H54 (cell line): Measurements from ENCODE around the gene FGFR1OP2.
"Not testable (repeated sequence)": the region's sequence is repeated elsewhere in the genome, so short reads cannot be mapped to it uniquely, and the experiment has no call there.

ENCODE experiments used
- DNase-seq: peaks from one replicate; pipeline ENCODE4 v3.0.0; 2011; ENCODE audit warnings: low spot score, mixed read lengths; ENCODE audit not compliant: insufficient read length
- FAIRE-seq: peaks from 3 replicates; lab custom pipeline; 2011; peaks lifted over from hg19 to GRCh38; lab: Jason Lieb, UNC
- POLR2A ChIP-seq: IDR thresholded peaks from 2 replicates; pipeline ENCODE4 v1.6.1; 2011; ENCODE audit warnings: low read depth, mild to moderate bottlenecking, low read length

The FGFR1OP2 gene

GRCh38 chr12:26935636-26936378 is 2.5 kb upstream of the FGFR1OP2 start:
- TF ChIP-seq POLR2A, result no peak
- FAIRE-seq, result no peak
- no peak for DNase-seq

GRCh38 chr12:26936559-26937442 is 1.5 kb upstream of the FGFR1OP2 start:
- TF ChIP-seq POLR2A, result no peak
- peak; percentile 48 for FAIRE-seq
- no peak for DNase-seq

- no peak for TF ChIP-seq POLR2A
- FAIRE-seq, result no peak
- DNase-seq, result no peak
Measured at GRCh38 chr12:26937443-26937862, 817 bp upstream of the FGFR1OP2 start.

- no peak for FAIRE-seq
- DNase-seq, result peak; percentile 4
- no peak for TF ChIP-seq POLR2A
Measured at GRCh38 chr12:26938701-26939062, 412 bp downstream of the FGFR1OP2 start.

- no peak for TF ChIP-seq POLR2A
- peak; percentile 75 for FAIRE-seq
- DNase-seq, result no peak
Measured at GRCh38 chr12:26939192-26939832, 1.0 kb downstream of the FGFR1OP2 start.

GRCh38 chr12:26939953-26940352 is 1.7 kb downstream of the FGFR1OP2 start:
- FAIRE-seq, result no peak
- no peak for TF ChIP-seq POLR2A
- no peak for DNase-seq

- no peak for DNase-seq
- no peak for TF ChIP-seq POLR2A
- no peak for FAIRE-seq
Measured at GRCh38 chr12:26940516-26941214, 2.4 kb downstream of the FGFR1OP2 start.

- no peak for FAIRE-seq
- no peak for TF ChIP-seq POLR2A
Measured at GRCh38 chr12:26941215-26941594, 2.9 kb downstream of the FGFR1OP2 start.

GRCh38 chr12:26948309-26948708 is 10.0 kb downstream of the FGFR1OP2 start:
- no peak for DNase-seq
- TF ChIP-seq POLR2A, result no peak
- no peak for FAIRE-seq

More at GRCh38 chr12:26941215-26941594, 2.9 kb downstream of the FGFR1OP2 start:
- DNase-seq, result no peak

GRCh38 chr12:26953447-26953846 is 15.2 kb downstream of the FGFR1OP2 start:
- DNase-seq, result no peak
- TF ChIP-seq POLR2A, result no peak
- FAIRE-seq, result no peak

- TF ChIP-seq POLR2A, result no peak
- no peak for FAIRE-seq
- DNase-seq, result no peak
Measured at GRCh38 chr12:26954027-26954426, 15.8 kb downstream of the FGFR1OP2 start.

- not testable (repeated sequence) for FAIRE-seq, DNase-seq
Measured at GRCh38 chr12:26961391-26961790, 23.1 kb downstream of the FGFR1OP2 start.

- FAIRE-seq (no peak), DNase-seq (no peak)
- TF ChIP-seq POLR2A, result no peak
Measured at GRCh38 chr12:26961803-26962202, 23.5 kb downstream of the FGFR1OP2 start.
